Fibroblast of skin of right quadriceps (primary cell): ENCODE results near the gene PPP1R27.

Source experiments
- DNase-seq: peaks from one replicate; pipeline ENCODE4 v3.0.0-alpha.2; 2013

PPP1R27 gene

GRCh38 chr17:81819708-81820107 is 15.1 kb downstream of the PPP1R27 start:
- DNase-seq, result no peak

GRCh38 chr17:81817758-81818147 is 17.1 kb downstream of the PPP1R27 start:
- no peak for DNase-seq

- no peak for DNase-seq
Measured at GRCh38 chr17:81815646-81815986, 19.2 kb downstream of the PPP1R27 start.

- DNase-seq, result no peak
Measured at GRCh38 chr17:81814748-81815645, 19.9 kb downstream of the PPP1R27 start.

GRCh38 chr17:81813861-81814683 is 20.8 kb downstream of the PPP1R27 start:
- no peak for DNase-seq

- no peak for DNase-seq
Measured at GRCh38 chr17:81813371-81813684, 21.5 kb downstream of the PPP1R27 start.

GRCh38 chr17:81812571-81813370 is 22.1 kb downstream of the PPP1R27 start:
- DNase-seq, result no peak

- DNase-seq, result no peak
Measured at GRCh38 chr17:81811705-81812570, 22.9 kb downstream of the PPP1R27 start.

- DNase-seq, result no peak
Measured at GRCh38 chr17:81810892-81811704, 23.8 kb downstream of the PPP1R27 start.

- no peak for DNase-seq
Measured at GRCh38 chr17:81810476-81810875, 24.4 kb downstream of the PPP1R27 start.

- no peak for DNase-seq
Measured at GRCh38 chr17:81809556-81809998, 25.3 kb downstream of the PPP1R27 start.

- DNase-seq, result no peak
Measured at GRCh38 chr17:81808778-81809555, 25.9 kb downstream of the PPP1R27 start.

- DNase-seq, result no peak
Measured at GRCh38 chr17:81807839-81808238, 27.0 kb downstream of the PPP1R27 start.

GRCh38 chr17:81807210-81807719 is 27.6 kb downstream of the PPP1R27 start:
- DNase-seq, result no peak

GRCh38 chr17:81806461-81807209 is 28.2 kb downstream of the PPP1R27 start:
- DNase-seq, result no peak

GRCh38 chr17:81805707-81806460 is 29.0 kb downstream of the PPP1R27 start:
- no peak for DNase-seq

GRCh38 chr17:81804559-81805399 is 30.1 kb downstream of the PPP1R27 start:
- no peak for DNase-seq
